Measurements from ENCODE around the gene MED29. TPM values are rescaled to one million over a fixed set of nuclear protein-coding genes. Genes with fewer than 3 reads are reported as not detected.
A peak's percentile ranks its signal among the peaks of the same experiment; 100 is the strongest.

MED29 gene
- polyA plus RNA-seq, 2 of the 4 experiments (the other 2 are of a cell fraction), result 47.7 to 57.5 TPM

DNA sequence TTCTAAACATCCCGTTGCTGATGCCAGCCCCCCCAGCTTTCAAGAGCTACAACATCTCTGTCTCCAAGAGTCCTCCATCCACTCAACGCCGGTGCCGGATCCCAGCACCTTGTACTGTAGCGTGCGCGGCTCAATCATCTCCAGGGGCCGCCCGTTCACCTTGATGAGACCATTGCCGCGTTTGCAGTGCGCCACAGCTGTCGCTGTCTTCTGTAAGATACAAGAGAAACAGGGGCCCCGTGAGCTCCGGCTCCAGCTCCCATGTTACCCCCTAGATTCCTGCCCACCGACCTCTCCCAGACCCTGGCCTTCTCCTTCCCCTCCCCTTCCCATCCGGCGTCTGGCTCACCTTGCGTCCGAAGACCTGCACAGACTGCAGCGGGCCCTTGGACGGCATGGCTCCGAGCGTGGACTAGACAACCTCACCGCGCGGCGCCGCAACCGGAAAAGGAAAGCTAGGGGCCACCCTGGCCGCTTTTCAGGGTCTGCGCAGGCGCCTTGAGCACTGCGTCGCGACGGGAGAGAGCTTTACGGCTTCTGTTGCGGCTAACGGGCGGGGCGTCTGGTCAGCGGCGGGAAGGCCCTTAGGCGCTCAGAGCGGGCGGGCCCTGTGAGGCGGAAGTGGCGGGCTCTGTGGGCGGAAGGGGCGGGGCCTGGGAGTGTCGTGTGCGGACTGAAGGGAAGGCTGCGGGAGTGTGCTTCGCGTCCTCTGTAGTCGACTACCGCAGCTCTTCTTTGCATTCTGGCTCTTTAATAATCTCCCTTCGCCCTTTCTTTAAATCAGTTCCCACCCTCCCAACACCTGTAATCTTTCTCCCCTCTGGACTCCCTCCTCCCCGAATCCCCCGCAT lies 44.5 kb downstream of the MED29 start, which contains the start of gene RPS16 (continued):
- TF ChIP-seq, protein P1, sequence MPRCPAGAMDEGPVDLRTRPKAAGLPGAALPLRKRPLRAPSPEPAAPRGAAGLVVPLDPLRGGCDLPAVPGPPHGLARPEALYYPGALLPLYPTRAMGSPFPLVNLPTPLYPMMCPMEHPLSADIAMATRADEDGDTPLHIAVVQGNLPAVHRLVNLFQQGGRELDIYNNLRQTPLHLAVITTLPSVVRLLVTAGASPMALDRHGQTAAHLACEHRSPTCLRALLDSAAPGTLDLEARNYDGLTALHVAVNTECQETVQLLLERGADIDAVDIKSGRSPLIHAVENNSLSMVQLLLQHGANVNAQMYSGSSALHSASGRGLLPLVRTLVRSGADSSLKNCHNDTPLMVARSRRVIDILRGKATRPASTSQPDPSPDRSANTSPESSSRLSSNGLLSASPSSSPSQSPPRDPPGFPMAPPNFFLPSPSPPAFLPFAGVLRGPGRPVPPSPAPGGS (IDR thresholded peaks at IDR 0.05), result peak; percentile 99
- no peak; the same call in 1 of the 2 replicates for TF ChIP-seq BHLHE40 (IDR thresholded peaks at IDR 0.05; ENCODE audit: low read depth, low read length)
- no peak for TF ChIP-seq JUNB (IDR thresholded peaks at IDR 0.05)
- TF ChIP-seq, protein P2, sequence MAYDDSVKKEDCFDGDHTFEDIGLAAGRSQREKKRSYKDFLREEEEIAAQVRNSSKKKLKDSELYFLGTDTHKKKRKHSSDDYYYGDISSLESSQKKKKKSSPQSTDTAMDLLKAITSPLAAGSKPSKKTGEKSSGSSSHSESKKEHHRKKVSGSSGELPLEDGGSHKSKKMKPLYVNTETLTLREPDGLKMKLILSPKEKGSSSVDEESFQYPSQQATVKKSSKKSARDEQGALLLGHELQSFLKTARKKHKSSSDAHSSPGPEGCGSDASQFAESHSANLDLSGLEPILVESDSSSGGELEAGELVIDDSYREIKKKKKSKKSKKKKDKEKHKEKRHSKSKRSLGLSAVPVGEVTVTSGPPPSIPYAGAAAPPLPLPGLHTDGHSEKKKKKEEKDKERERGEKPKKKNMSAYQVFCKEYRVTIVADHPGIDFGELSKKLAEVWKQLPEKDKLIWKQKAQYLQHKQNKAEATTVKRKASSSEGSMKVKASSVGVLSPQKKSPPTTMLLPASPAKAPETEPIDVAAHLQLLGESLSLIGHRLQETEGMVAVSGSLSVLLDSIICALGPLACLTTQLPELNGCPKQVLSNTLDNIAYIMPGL (CRISPR knock-in tag; IDR thresholded peaks at IDR 0.05; ENCODE audit: borderline replicate concordance), result 0 out of 2 replicates have a peak, but pooled peaks have one; percentile 7
- peak; percentile 88 for TF ChIP-seq RARB (CRISPR knock-in tag; IDR thresholded peaks at IDR 0.05)
- TF ChIP-seq KDM5A (IDR thresholded peaks at IDR 0.05), result no peak
- TF ChIP-seq, protein P3, sequence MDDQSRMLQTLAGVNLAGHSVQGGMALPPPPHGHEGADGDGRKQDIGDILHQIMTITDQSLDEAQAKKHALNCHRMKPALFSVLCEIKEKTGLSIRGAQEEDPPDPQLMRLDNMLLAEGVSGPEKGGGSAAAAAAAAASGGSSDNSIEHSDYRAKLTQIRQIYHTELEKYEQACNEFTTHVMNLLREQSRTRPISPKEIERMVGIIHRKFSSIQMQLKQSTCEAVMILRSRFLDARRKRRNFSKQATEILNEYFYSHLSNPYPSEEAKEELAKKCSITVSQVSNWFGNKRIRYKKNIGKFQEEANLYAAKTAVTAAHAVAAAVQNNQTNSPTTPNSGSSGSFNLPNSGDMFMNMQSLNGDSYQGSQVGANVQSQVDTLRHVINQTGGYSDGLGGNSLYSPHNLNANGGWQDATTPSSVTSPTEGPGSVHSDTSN (IDR thresholded peaks at IDR 0.05), result peak; percentile 53
- TF ChIP-seq HOXA7 (CRISPR knock-in tag; IDR thresholded peaks at IDR 0.05), result peak; percentile 90
- no peak; a peak in 1 of 4 replicates for TF ChIP-seq CEBPB (IDR thresholded peaks at IDR 0.05)
- TF ChIP-seq SMC3 (IDR thresholded peaks at IDR 0.05), result no peak
- TF ChIP-seq EP300 (IDR thresholded peaks at IDR 0.05), result no peak
- no peak for TF ChIP-seq HDAC2 (IDR thresholded peaks at IDR 0.05)
- TF ChIP-seq HOXB13 (CRISPR knock-in tag; IDR thresholded peaks at IDR 0.05; ENCODE audit: low read depth), result no peak
- no peak for TF ChIP-seq CHD4 (IDR thresholded peaks at IDR 0.05; ENCODE audit: borderline replicate concordance)
- peak; percentile 62 for TF ChIP-seq CHD2 (IDR thresholded peaks at IDR 0.05; ENCODE audit: low read length, partially characterized antibody)
- TF ChIP-seq ZC3H11A (IDR thresholded peaks at IDR 0.05), result no peak
- TF ChIP-seq, protein P4, sequence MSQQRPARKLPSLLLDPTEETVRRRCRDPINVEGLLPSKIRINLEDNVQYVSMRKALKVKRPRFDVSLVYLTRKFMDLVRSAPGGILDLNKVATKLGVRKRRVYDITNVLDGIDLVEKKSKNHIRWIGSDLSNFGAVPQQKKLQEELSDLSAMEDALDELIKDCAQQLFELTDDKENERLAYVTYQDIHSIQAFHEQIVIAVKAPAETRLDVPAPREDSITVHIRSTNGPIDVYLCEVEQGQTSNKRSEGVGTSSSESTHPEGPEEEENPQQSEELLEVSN (IDR thresholded peaks at IDR 0.05; ENCODE audit: borderline replicate concordance, low read depth), result peak; percentile 89
- TF ChIP-seq SREBF2 (IDR thresholded peaks at IDR 0.05), result no peak
- TF ChIP-seq, protein P5, sequence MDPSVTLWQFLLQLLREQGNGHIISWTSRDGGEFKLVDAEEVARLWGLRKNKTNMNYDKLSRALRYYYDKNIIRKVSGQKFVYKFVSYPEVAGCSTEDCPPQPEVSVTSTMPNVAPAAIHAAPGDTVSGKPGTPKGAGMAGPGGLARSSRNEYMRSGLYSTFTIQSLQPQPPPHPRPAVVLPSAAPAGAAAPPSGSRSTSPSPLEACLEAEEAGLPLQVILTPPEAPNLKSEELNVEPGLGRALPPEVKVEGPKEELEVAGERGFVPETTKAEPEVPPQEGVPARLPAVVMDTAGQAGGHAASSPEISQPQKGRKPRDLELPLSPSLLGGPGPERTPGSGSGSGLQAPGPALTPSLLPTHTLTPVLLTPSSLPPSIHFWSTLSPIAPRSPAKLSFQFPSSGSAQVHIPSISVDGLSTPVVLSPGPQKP (IDR thresholded peaks at IDR 0.05; ENCODE audit: low read depth, low read length), result no peak
- TF ChIP-seq NR3C1 (IDR thresholded peaks at IDR 0.05), result no peak
- peak; percentile 92 for TF ChIP-seq POLR2A (IDR thresholded peaks at IDR 0.05; ENCODE audit: low read length)
- TF ChIP-seq RNF2 (IDR thresholded peaks at IDR 0.05; ENCODE audit: borderline replicate concordance, low read depth), result no peak
- TF ChIP-seq CBX2 (IDR thresholded peaks at IDR 0.05; ENCODE audit: borderline replicate concordance, low read depth), result no peak
- TF ChIP-seq GATA3 (IDR thresholded peaks at IDR 0.05; ENCODE audit: borderline replicate concordance), result peak; percentile 80
- TF ChIP-seq POLR2AphosphoS2 (conservative IDR thresholded peaks at IDR 0.05; ENCODE audit: low read length), result no peak; the same call in 1 of the 2 replicates
- TF ChIP-seq, protein P6, sequence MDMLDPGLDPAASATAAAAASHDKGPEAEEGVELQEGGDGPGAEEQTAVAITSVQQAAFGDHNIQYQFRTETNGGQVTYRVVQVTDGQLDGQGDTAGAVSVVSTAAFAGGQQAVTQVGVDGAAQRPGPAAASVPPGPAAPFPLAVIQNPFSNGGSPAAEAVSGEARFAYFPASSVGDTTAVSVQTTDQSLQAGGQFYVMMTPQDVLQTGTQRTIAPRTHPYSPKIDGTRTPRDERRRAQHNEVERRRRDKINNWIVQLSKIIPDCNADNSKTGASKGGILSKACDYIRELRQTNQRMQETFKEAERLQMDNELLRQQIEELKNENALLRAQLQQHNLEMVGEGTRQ (IDR thresholded peaks at IDR 0.05), result no peak
- TF ChIP-seq, protein P7, sequence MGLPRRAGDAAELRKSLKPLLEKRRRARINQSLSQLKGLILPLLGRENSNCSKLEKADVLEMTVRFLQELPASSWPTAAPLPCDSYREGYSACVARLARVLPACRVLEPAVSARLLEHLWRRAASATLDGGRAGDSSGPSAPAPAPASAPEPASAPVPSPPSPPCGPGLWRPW (IDR thresholded peaks at IDR 0.05), result no peak
- TF ChIP-seq NFE2L2 (conservative IDR thresholded peaks at IDR 0.05; ENCODE audit: low read length), result no peak
- TF ChIP-seq, protein P8, sequence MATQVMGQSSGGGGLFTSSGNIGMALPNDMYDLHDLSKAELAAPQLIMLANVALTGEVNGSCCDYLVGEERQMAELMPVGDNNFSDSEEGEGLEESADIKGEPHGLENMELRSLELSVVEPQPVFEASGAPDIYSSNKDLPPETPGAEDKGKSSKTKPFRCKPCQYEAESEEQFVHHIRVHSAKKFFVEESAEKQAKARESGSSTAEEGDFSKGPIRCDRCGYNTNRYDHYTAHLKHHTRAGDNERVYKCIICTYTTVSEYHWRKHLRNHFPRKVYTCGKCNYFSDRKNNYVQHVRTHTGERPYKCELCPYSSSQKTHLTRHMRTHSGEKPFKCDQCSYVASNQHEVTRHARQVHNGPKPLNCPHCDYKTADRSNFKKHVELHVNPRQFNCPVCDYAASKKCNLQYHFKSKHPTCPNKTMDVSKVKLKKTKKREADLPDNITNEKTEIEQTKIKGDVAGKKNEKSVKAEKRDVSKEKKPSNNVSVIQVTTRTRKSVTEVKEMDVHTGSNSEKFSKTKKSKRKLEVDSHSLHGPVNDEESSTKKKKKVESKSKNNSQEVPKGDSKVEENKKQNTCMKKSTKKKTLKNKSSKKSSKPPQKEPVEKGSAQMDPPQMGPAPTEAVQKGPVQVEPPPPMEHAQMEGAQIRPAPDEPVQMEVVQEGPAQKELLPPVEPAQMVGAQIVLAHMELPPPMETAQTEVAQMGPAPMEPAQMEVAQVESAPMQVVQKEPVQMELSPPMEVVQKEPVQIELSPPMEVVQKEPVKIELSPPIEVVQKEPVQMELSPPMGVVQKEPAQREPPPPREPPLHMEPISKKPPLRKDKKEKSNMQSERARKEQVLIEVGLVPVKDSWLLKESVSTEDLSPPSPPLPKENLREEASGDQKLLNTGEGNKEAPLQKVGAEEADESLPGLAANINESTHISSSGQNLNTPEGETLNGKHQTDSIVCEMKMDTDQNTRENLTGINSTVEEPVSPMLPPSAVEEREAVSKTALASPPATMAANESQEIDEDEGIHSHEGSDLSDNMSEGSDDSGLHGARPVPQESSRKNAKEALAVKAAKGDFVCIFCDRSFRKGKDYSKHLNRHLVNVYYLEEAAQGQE (IDR thresholded peaks at IDR 0.05), result peak; percentile 57; the same call in 1 of the 2 replicates
- TF ChIP-seq KDM1A (IDR thresholded peaks at IDR 0.05; ENCODE audit: low read depth), result no peak
- no peak for TF ChIP-seq ZNF302 (CRISPR knock-in tag; IDR thresholded peaks at IDR 0.05)
- TF ChIP-seq RAD21 (conservative IDR thresholded peaks at IDR 0.05 in 1 of 2, IDR thresholded peaks at IDR 0.05 in 1 of 2), result no peak
